Esophagus squamous epithelium (tissue), 5 donors: ENCODE results near the gene PGGT1B. TPM values are rescaled to one million over a fixed set of nuclear protein-coding genes. Genes with fewer than 3 reads are reported as not detected.

Experiments
- DNase-seq: peaks from one replicate; lab custom pipeline; 2025; lab: John Stamatoyannopoulos, UW
- H3K27ac ChIP-seq, 4 donors: fragments of 200-600 bp; sonication (generic); one replicate each; pipeline ENCODE4 v1.5.1; 2016 to 2019; ENCODE audit warnings: mild to moderate bottlenecking in 1 of 4
- H3K27me3 ChIP-seq, 4 donors: fragments of 200-600 bp; sonication (generic); 1 replicate in 3 of 4; 2 replicates in 1 of 4; pipeline versions ENCODE4 v1.5.1 to v1.6.0; 2017 to 2021; ENCODE audit warnings: antibody characterized with exemption in 1 of 4
- H3K36me3 ChIP-seq, 3 donors: fragments of 200-600 bp; sonication (generic); one replicate each; pipeline ENCODE4 v1.5.1; 2016 to 2019
- H3K4me1 ChIP-seq, 3 donors: fragments of 200-600 bp; sonication (generic); one replicate each; pipeline ENCODE4 v1.5.1; 2017 to 2019
- H3K4me3 ChIP-seq, 4 donors: fragments of 200-600 bp; sonication (generic); 1 replicate in 3 of 4; 2 replicates in 1 of 4; pipeline ENCODE4 v1.5.1; 2016 to 2019; ENCODE audit warnings: mild to moderate bottlenecking in 2 of 4, moderate library complexity in 1 of 4
- H3K9me3 ChIP-seq, 3 donors: fragments of 200-600 bp; sonication (generic); one replicate each; pipeline ENCODE4 v1.5.1; 2016 to 2019
- POLR2A ChIP-seq, 4 donors: fragments of 450-650 bp; IDR thresholded peaks; one replicate each; pipeline ENCODE4 v1.6.1; 2017; ENCODE audit warnings: antibody characterized with exemption in 4 of 4, mild to moderate bottlenecking in 4 of 4, moderate library complexity in 3 of 4
- WGBS, 2 donors: methylation state at CpG; one replicate each; pipeline ENCODE4 v1.1.5; 2018; 5-methylcytosine and 5-hydroxymethylcytosine counted together
- intact Hi-C: fragments of 100-400 bp; cut with DNase I; formaldehyde crosslinking; loops from one replicate; pipeline ENCODE4 v1.15.0; 2022
- total RNA-seq, 4 donors: library from RNA; depleted of rRNA; stranded (reverse); fragments of >200 nt; gene quantifications; one replicate each; pipeline ENCODE4 v1.1.0, GENCODE V29; 2016
- TF ChIP-seq, protein P1 (sequence below), 6 experiments: fragments of 450-650 bp in 4 of 6; fragments of 200-600 bp in 2 of 6; sonication (generic) in 2 of 6; IDR thresholded peaks; one replicate each; pipeline ENCODE4 v1.5.1; 2016 to 2019; ENCODE audit warnings: antibody characterized with exemption in 6 of 6, mild to moderate bottlenecking in 4 of 6, moderate library complexity in 4 of 6
- donor health status: DM: yes; HTN: yes; CAD: no.

The PGGT1B gene
- total RNA-seq, 4 donors from 2014 or later, result 11.3 to 15.7 (median 13.6) TPM

DNA sequence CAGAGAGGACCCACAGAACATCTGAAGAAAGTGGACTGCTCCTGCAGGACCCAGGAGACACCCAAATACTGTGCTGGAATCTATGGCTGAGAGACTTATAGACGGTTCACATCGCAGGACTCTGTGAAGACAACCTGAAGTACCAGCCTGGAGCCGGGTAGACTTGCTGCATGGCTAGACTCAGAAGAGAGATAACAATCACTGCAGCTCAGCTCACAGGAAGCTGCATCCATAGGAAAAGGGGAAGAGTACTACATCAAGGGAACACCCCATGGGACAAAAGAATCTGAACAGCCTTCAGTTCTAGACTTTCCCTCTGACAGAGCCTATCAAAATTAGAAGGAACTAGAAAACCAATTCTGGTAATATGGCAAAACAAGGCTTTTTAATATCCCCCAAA lies 66.5 kb downstream of the PGGT1B start:
- no peak for DNase-seq
- Histone ChIP-seq H3K36me3 (no peaks in the 10 kb centered on the region), H3K4me3 (no peak overlapping the region), H3K9me3 (no peaks in the 10 kb centered on the region), H3K27ac (no peak overlapping the region), H3K27me3 (peaks cover 0 to 37% (median 0%) of the 10 kb centered on the region in 4 donors), H3K4me1 (peaks cover 0 to 7% (median 0%) of the 10 kb centered on the region in 3 donors)
- TF ChIP-seq, protein P1, sequence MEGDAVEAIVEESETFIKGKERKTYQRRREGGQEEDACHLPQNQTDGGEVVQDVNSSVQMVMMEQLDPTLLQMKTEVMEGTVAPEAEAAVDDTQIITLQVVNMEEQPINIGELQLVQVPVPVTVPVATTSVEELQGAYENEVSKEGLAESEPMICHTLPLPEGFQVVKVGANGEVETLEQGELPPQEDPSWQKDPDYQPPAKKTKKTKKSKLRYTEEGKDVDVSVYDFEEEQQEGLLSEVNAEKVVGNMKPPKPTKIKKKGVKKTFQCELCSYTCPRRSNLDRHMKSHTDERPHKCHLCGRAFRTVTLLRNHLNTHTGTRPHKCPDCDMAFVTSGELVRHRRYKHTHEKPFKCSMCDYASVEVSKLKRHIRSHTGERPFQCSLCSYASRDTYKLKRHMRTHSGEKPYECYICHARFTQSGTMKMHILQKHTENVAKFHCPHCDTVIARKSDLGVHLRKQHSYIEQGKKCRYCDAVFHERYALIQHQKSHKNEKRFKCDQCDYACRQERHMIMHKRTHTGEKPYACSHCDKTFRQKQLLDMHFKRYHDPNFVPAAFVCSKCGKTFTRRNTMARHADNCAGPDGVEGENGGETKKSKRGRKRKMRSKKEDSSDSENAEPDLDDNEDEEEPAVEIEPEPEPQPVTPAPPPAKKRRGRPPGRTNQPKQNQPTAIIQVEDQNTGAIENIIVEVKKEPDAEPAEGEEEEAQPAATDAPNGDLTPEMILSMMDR (IDR thresholded peaks at IDR 0.05), result no peak
- no peak for TF ChIP-seq POLR2A (IDR thresholded peaks at IDR 0.05)
- WGBS, 2 donors, result 89 to 90% methylated on average over 2 to 3 of the region's 3 CpGs
- intact Hi-C loops, result no loop called here

DNA sequence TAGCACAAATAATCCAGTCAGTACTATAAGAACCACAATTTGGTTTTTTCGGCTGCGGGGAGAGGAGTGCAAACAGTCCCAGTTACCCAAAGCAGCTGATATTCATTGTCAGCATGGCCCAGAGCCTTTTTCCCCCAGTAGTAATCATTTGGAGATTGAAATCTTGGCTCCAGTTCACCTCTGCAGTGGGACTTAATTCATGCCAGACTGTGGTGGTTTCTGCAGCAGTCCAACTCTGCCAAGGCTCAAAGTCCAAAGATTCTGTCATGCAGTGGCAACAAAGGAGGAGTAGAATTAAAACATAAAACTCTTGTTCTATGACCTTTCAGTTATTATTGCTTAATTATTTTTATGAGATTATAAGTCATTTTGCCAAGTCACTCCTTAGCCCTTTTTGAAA lies 68.0 kb downstream of the PGGT1B start:
- H3K36me3 ChIP-seq, result no peaks in the 10 kb centered on the region
- H3K27ac ChIP-seq, result no peak overlapping the region
- H3K9me3 ChIP-seq, result no peaks in the 10 kb centered on the region
- WGBS, 2 donors, result 70 to 73% methylated on average over 2 of the region's 2 CpGs
- H3K4me3 ChIP-seq, result no peak overlapping the region
- intact Hi-C loops, result no loop called here
- H3K4me1 ChIP-seq, result peaks cover 0 to 22% (median 0%) of the 10 kb centered on the region in 3 donors
- TF ChIP-seq, protein P1 (IDR thresholded peaks at IDR 0.05), result no peak
- no peak for TF ChIP-seq POLR2A (IDR thresholded peaks at IDR 0.05)
- no peak for DNase-seq
- H3K27me3 ChIP-seq, result peaks cover 0 to 51% (median 0%) of the 10 kb centered on the region in 4 donors

DNA sequence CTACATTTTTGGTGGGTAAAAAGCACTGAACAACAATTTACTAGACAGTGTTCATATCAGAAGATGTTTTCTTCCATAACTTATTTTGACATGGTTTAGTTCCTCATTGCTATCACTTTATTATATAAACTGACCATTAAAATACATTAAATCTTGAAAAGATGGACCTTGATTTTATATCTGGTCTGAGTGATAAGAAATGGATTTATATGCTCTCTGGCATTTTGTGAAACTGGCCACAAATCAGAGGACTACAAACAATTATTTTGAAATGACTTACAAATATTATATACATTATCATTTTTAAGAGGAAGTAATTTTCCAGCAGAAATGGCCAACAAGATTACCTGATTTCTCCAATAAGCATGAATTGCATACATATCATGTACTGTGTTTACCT lies 69.4 kb downstream of the PGGT1B start:
- Histone ChIP-seq H3K9me3 (no peaks in the 10 kb centered on the region), H3K4me1 (peaks cover 0 to 23% (median 0%) of the 10 kb centered on the region in 3 donors), H3K36me3 (no peaks in the 10 kb centered on the region), H3K27ac (no peak overlapping the region), H3K4me3 (no peak overlapping the region), H3K27me3 (peaks cover 0 to 64% (median 0%) of the 10 kb centered on the region in 4 donors)
- intact Hi-C loops, result no loop called here
- DNase-seq, result no peak
- TF ChIP-seq, protein P1 (IDR thresholded peaks at IDR 0.05), result no peak
- TF ChIP-seq POLR2A (IDR thresholded peaks at IDR 0.05), result no peak

DNA sequence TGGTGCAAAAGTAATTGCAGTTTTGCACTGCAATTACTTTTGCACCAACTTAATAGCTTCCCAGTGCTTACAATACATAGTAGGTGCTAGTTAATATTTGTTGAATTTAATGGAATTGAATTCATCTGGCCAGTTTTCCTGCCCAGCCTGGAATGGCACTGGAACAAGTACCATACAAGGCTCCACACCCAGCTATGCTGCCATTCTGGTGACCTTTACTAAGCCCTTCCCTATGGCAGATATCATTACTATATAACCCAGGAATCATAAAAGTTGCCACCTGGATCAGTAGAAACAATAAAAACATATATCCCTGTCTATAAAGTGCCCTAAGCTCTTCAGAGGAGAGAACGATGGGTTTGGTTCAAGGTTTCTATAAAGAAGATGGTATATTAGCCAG lies 70.6 kb downstream of the PGGT1B start:
- H3K27ac ChIP-seq, result no peak overlapping the region
- H3K9me3 ChIP-seq, result no peaks in the 10 kb centered on the region
- no peak overlapping the region for H3K4me3 ChIP-seq
- intact Hi-C loops, result no loop called here
- no peak for DNase-seq
- TF ChIP-seq, protein P1 (IDR thresholded peaks at IDR 0.05), result no peak
- no peak for TF ChIP-seq POLR2A (IDR thresholded peaks at IDR 0.05)
- no peaks in the 10 kb centered on the region for H3K36me3 ChIP-seq
- WGBS, 2 donors, result 81 to 93% methylated on average over 1 of the region's 1 CpG
- peaks cover 0 to 23% (median 0%) of the 10 kb centered on the region in 3 donors for H3K4me1 ChIP-seq
- H3K27me3 ChIP-seq, result peaks cover 0 to 71% (median 0%) of the 10 kb centered on the region in 4 donors

DNA sequence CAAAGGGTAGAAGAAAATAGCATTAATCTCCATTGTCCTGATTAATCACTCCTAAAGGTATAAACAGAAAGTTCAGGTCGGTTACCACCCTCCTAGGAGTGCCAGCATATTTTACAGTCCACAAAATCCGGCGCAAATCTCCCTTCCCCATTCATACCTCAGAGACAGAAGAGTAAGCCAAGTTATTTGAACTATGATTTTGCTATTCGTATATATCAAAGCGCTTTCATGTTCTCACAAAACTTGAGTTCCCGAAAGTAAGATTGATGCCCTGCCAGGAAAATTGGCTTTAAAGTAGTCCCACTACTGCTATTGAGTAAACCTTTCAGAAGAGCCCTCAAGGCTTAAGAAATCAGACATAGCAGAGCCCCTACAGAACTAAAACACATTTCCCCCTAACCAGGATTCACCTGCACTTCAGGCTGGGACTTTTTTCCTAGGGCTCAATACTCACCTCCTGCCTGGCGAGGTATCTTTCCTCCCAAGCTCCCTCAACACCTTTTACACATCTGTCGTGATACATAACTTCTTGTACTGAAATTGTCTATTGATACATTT lies 71.1 kb downstream of the PGGT1B start:
- 32 to 51% methylated on average over 8 of the region's 8 CpGs for WGBS, 2 donors
- no peak overlapping the region for H3K4me3 ChIP-seq
- no peaks in the 10 kb centered on the region for H3K36me3 ChIP-seq
- no peak for DNase-seq
- TF ChIP-seq, protein P1 (IDR thresholded peaks at IDR 0.05), result no peak
- TF ChIP-seq POLR2A (IDR thresholded peaks at IDR 0.05), result no peak
- intact Hi-C loops, result no loop called here
- peaks cover 0 to 77% (median 0%) of the 10 kb centered on the region in 4 donors for H3K27me3 ChIP-seq
- no peak overlapping the region for H3K27ac ChIP-seq
- H3K9me3 ChIP-seq, result no peaks in the 10 kb centered on the region
- peaks cover 0 to 23% (median 0%) of the 10 kb centered on the region in 3 donors for H3K4me1 ChIP-seq
